H1 (cell line): ENCODE results near the gene GP9. TPM values are rescaled to one million over a fixed set of nuclear protein-coding genes. Genes with fewer than 3 reads are reported as not detected.

Experiments
- CTCF ChIA-PET: fragments of 300-600 bp; sonication (Branson Sonifier 250); formaldehyde crosslinking; loops from one replicate; lab custom pipeline; 2021; ENCODE audit not compliant: partially characterized antibody; lab: Charles Lee
- POLR2A ChIA-PET: fragments of 300-600 bp; sonication (Branson Sonifier 250); formaldehyde crosslinking; loops from one replicate; lab custom pipeline; 2021; ENCODE audit warnings: inconsistent platforms; ENCODE audit not compliant: partially characterized antibody; lab: Charles Lee
- DNase-seq, 2 experiments: peaks; one replicate each; pipeline versions ENCODE4 v3.0.0 to v3.0.0-alpha.2; 2010 to 2022; ENCODE audit warnings: low spot score in 2 of 2, low read depth in 1 of 2, mixed read lengths in 1 of 2
- FAIRE-seq: peaks from 2 replicates; lab custom pipeline; 2011; peaks lifted over from hg19 to GRCh38; lab: Jason Lieb, UNC
- H2AFZ ChIP-seq: 2 replicates; pipeline ENCODE4 v1.8.1; 2012; ENCODE audit warnings: low read length, inconsistent platforms
- H2AK5ac ChIP-seq: 2 replicates; pipeline ENCODE4 v1.6.1; 2013; ENCODE audit warnings: low read depth, low read length
- H2BK120ac ChIP-seq: replicated peaks from 2 replicates; pipeline ENCODE3; 2013; ENCODE audit warnings: low read depth, low read length, inconsistent platforms
- H2BK12ac ChIP-seq: 2 replicates; pipeline ENCODE4 v1.6.1; 2013; ENCODE audit warnings: low read depth, low read length
- H2BK15ac ChIP-seq: 2 replicates; pipeline ENCODE4 v1.6.1; 2013; ENCODE audit warnings: low read length
- H2BK20ac ChIP-seq: 2 replicates; pipeline ENCODE4 v1.6.1; 2013; ENCODE audit warnings: low read length
- H2BK5ac ChIP-seq: 2 replicates; pipeline ENCODE4 v1.6.1; 2013; ENCODE audit warnings: low read depth, low read length
- H3K14ac ChIP-seq: 2 replicates; pipeline ENCODE4 v1.6.1; 2013; ENCODE audit warnings: inconsistent platforms; ENCODE audit not compliant: insufficient read length
- H3K18ac ChIP-seq: 2 replicates; pipeline ENCODE4 v1.6.1; 2013; ENCODE audit warnings: low read length; ENCODE audit errors: extremely low read depth
- H3K23ac ChIP-seq: 2 replicates; pipeline ENCODE4 v1.6.1; 2013; ENCODE audit warnings: inconsistent platforms; ENCODE audit not compliant: insufficient read length
- H3K23me2 ChIP-seq: 2 replicates; pipeline ENCODE4 v1.6.1; 2013; ENCODE audit warnings: low read depth, low read length
- H3K27ac ChIP-seq: 2 replicates; pipeline ENCODE4 v1.6.1; 2011; ENCODE audit warnings: low read depth, low read length, inconsistent platforms
- H3K27me3 ChIP-seq, 4 experiments: replicated peaks in 1 of 4; 1 replicate in 1 of 4; 2 replicates in 3 of 4; pipeline versions ENCODE4 v1.6.1 to v1.8.1; 2011 to 2013; ENCODE audit warnings: low read length in 3 of 4, mild to moderate bottlenecking in 3 of 4, inconsistent platforms in 2 of 4, mixed read lengths in 2 of 4, moderate library complexity in 1 of 4; ENCODE audit not compliant: control insufficient read depth in 3 of 4, insufficient read depth in 3 of 4; ENCODE audit errors: extremely low read depth in 1 of 4
- H3K36me3 ChIP-seq, 4 experiments: 2 replicates each; pipeline versions ENCODE4 v1.6.1 to v1.8.1; 2011 to 2013; ENCODE audit warnings: mild to moderate bottlenecking in 4 of 4, low read length in 3 of 4, moderate library complexity in 2 of 4, control low read depth in 1 of 4, inconsistent platforms in 1 of 4; ENCODE audit not compliant: insufficient read depth in 4 of 4, control insufficient read depth in 2 of 4
- H3K4ac ChIP-seq: replicated peaks from 2 replicates; pipeline ENCODE3; 2013; ENCODE audit warnings: low read length, low read depth, mixed read lengths, inconsistent platforms; ENCODE audit not compliant: insufficient read length
- H3K4me1 ChIP-seq, 4 experiments: replicated peaks in 1 of 4; 1 replicate in 1 of 4; 2 replicates in 3 of 4; pipeline versions ENCODE4 v1.6.1 to v1.8.1; 2011 to 2013; ENCODE audit warnings: low read length in 3 of 4, inconsistent platforms in 2 of 4, mixed read lengths in 1 of 4; ENCODE audit not compliant: insufficient read depth in 4 of 4, control insufficient read depth in 3 of 4
- H3K4me2 ChIP-seq, 2 experiments: 2 replicates each; pipeline versions ENCODE4 v1.6.1 to v1.8.1; 2011 to 2013; ENCODE audit warnings: low read depth in 2 of 2, low read length in 2 of 2, control low read depth in 1 of 2, inconsistent platforms in 1 of 2, mild to moderate bottlenecking in 1 of 2; ENCODE audit not compliant: insufficient read depth in 1 of 2
- H3K4me3 ChIP-seq, 4 experiments: fragments of 200-600, 300-600 bp in 1 of 4; sonication (generic), shearing (Covaris generic), sonication (Bioruptor Twin) in 1 of 4; 2 replicates each; pipeline versions ENCODE4 v1.5.1 to v1.8.1; 2011 to 2016; ENCODE audit warnings: low read length in 4 of 4, low read depth in 3 of 4, control low read depth in 2 of 4, inconsistent platforms in 2 of 4, mild to moderate bottlenecking in 2 of 4, mixed read lengths in 1 of 4, moderate library complexity in 1 of 4; ENCODE audit not compliant: insufficient read depth in 2 of 4; ENCODE audit errors: extremely low read depth in 1 of 4
- H3K56ac ChIP-seq: replicated peaks from 2 replicates; pipeline ENCODE3; 2013; ENCODE audit warnings: low read depth, mild to moderate bottlenecking, mixed read lengths, low read length, inconsistent platforms; ENCODE audit not compliant: insufficient read length
- H3K79me1 ChIP-seq: 2 replicates; pipeline ENCODE4 v1.6.1; 2013; ENCODE audit warnings: low read depth, low read length, control low read depth
- H3K79me2 ChIP-seq, 2 experiments: 2 replicates each; pipeline versions ENCODE4 v1.6.1 to v1.8.1; 2012 to 2013; ENCODE audit warnings: low read length in 2 of 2, mild to moderate bottlenecking in 2 of 2, inconsistent platforms in 1 of 2; ENCODE audit not compliant: insufficient read depth in 2 of 2, control insufficient read depth in 1 of 2
- H3K9ac ChIP-seq, 4 experiments: replicated peaks in 1 of 4; 1 replicate in 1 of 4; 2 replicates in 3 of 4; pipeline versions ENCODE4 v1.6.1 to v1.8.1; 2011 to 2013; ENCODE audit warnings: low read depth in 3 of 4, low read length in 3 of 4, control low read depth in 2 of 4, mild to moderate bottlenecking in 2 of 4, moderate library complexity in 2 of 4, inconsistent platforms in 1 of 4; ENCODE audit errors: extremely low read depth in 1 of 4
- H3K9me3 ChIP-seq, 2 experiments: 2 replicates each; pipeline versions ENCODE4 v1.6.1 to v1.8.1; 2012 to 2013; ENCODE audit warnings: mild to moderate bottlenecking in 2 of 2, moderate library complexity in 2 of 2, control low read depth in 1 of 2, inconsistent platforms in 1 of 2, low read depth in 1 of 2, low read length in 1 of 2, mixed read lengths in 1 of 2; ENCODE audit not compliant: insufficient read depth in 2 of 2
- H4K20me1 ChIP-seq, 2 experiments: replicated peaks in 1 of 2; 2 replicates each; pipeline versions ENCODE3 to v1.8.1; 2011 to 2013; ENCODE audit warnings: inconsistent platforms in 2 of 2, low read length in 2 of 2, mild to moderate bottlenecking in 1 of 2; ENCODE audit not compliant: insufficient read depth in 2 of 2, control insufficient read depth in 1 of 2
- H4K5ac ChIP-seq: 2 replicates; pipeline ENCODE4 v1.6.1; 2013; ENCODE audit warnings: low read length, low read depth, mixed read lengths, inconsistent platforms; ENCODE audit not compliant: insufficient read length
- H4K8ac ChIP-seq: 2 replicates; pipeline ENCODE4 v1.8.0; 2013; ENCODE audit warnings: mild to moderate bottlenecking, moderate library complexity, low read length, inconsistent platforms; ENCODE audit not compliant: insufficient read depth; ENCODE audit errors: extremely low read depth
- H4K91ac ChIP-seq: replicated peaks from 2 replicates; pipeline ENCODE3; 2013; ENCODE audit warnings: low read length, mixed read lengths, inconsistent platforms; ENCODE audit not compliant: insufficient read length
- CBX5 ChIP-seq: fragments of 300-800, 300-1000 bp; sonication (generic); IDR thresholded peaks from 2 replicates; pipeline ENCODE4 v1.7.1; 2016; ENCODE audit warnings: antibody characterized with exemption, low read length, low read depth
- E2F6 ChIP-seq: IDR thresholded peaks from 2 replicates; pipeline ENCODE4 v1.6.1; 2012; ENCODE audit warnings: inconsistent platforms
- GTF2F1 ChIP-seq: IDR thresholded peaks from 2 replicates; pipeline ENCODE4 v1.6.1; 2012; ENCODE audit warnings: low read depth, low read length, improper control_type of control experiment, borderline replicate concordance
- HDAC2 ChIP-seq, 2 experiments: fragments of 300-600 bp in 1 of 2; sonication (generic) in 1 of 2; IDR thresholded peaks; 2 replicates each; pipeline ENCODE4 v1.6.1; 2011 to 2012; ENCODE audit warnings: low read depth in 2 of 2, low read length in 2 of 2, mild to moderate bottlenecking in 2 of 2, moderate library complexity in 2 of 2, borderline replicate concordance in 1 of 2, inconsistent platforms in 1 of 2
- KDM1A ChIP-seq: fragments of 200-600, 300-600 bp; sonication (generic); IDR thresholded peaks from 2 replicates; pipeline ENCODE4 v1.7.1; 2016; ENCODE audit warnings: mild to moderate bottlenecking, low read length, borderline replicate concordance
- MAFK ChIP-seq: IDR thresholded peaks from 2 replicates; pipeline ENCODE4 v1.6.1; 2012; ENCODE audit warnings: low read depth, mild to moderate bottlenecking, improper control_type of control experiment, low read length
- PHF8 ChIP-seq: fragments of 200-600 bp; sonication (generic); conservative IDR thresholded peaks from 2 replicates; pipeline ENCODE4 v1.7.1; 2012; ENCODE audit warnings: low read depth, mild to moderate bottlenecking, inconsistent platforms, low read length, moderate library complexity
- SIRT6 ChIP-seq: IDR thresholded peaks from one replicate; pipeline ENCODE4 v1.7.1; 2012; ENCODE audit warnings: low read length, inconsistent platforms
- TEAD4 ChIP-seq: IDR thresholded peaks from 2 replicates; pipeline ENCODE4 v1.6.1; 2012; ENCODE audit warnings: low read depth, low read length, inconsistent platforms, mixed read lengths
- USF2 ChIP-seq: IDR thresholded peaks from 2 replicates; pipeline ENCODE4 v1.6.1; 2011; ENCODE audit warnings: low read length, improper control_type of control experiment
- WGBS, 2 experiments: shearing (Covaris generic) in 1 of 2; methylation state at CpG; one replicate each; pipeline versions ENCODE4 v1.1.6 to v1.1.7; 2013 to 2015; ENCODE audit warnings: low lambda C conversion rate in 2 of 2, mixed read lengths in 2 of 2, inconsistent platforms in 1 of 2, low coverage in 1 of 2, missing lambda C conversion rate in 1 of 2; ENCODE audit not compliant: insufficient replicate concordance in 2 of 2, insufficient coverage in 1 of 2, insufficient read length in 1 of 2; ENCODE audit errors: extremely low coverage in 1 of 2, missing lambda C conversion rate in 1 of 2; 5-methylcytosine and 5-hydroxymethylcytosine counted together
- polyA plus RNA-seq, 7 experiments: library from polyadenylated mRNA; depleted of rRNA in 3 of 7; stranded (reverse) in 5 of 7; unstranded in 2 of 7; fragments of >200 nt in 5 of 7; fragments of 200-250 nt in 2 of 7; gene quantifications; 1 replicate in 5 of 7; 2 replicates in 1 of 7; 4 replicates in 1 of 7; pipeline versions ENCODE4 v1.2.1 to v1.2.3, GENCODE V29; 2011 to 2013; ENCODE audit warnings: missing spikeins in 2 of 7, mixed read lengths in 2 of 7
- total RNA-seq: library from RNA; stranded (reverse); fragmentation: NEBNext Ultra II Directional; extraction: Animal tissue kit (Norgen Biotek cat#: 25700); gene quantifications from 2 replicates; pipeline ENCODE4 v1.2.1, GENCODE V29; 2021

The GP9 gene
- total and polyA plus RNA-seq, 2 of the 8 experiments (the other 6 are each of a cell fraction or from before 2014, with no cell fraction given): not detected

GRCh38 chr3:129046037-129046731 is 14.4 kb upstream of the GP9 start:
- H3K23ac ChIP-seq: no peak overlapping the region
- H3K4me3 ChIP-seq: no peak overlapping the region
- POLR2A ChIA-PET: no interaction called here
- no peak overlapping the region for H3K9ac ChIP-seq
- H3K36me3 ChIP-seq: no peaks in the 10 kb centered on the region
- H2BK12ac ChIP-seq: 0 out of 2 replicates have a peak overlapping the region, but pooled peaks have one; percentile 50
- H3K23me2 ChIP-seq: no peaks in the 10 kb centered on the region
- H3K18ac ChIP-seq: peak overlapping the region; percentile 60
- no peaks in the 10 kb centered on the region for H3K79me2 ChIP-seq
- peak overlapping the region; percentile 31 to 34 for H3K4me2 ChIP-seq
- no peak overlapping the region for H2BK20ac ChIP-seq
- no peak overlapping the region for H3K14ac ChIP-seq
- H3K4me1 ChIP-seq: no peaks in the 10 kb centered on the region; a peak in 1 of 7 replicates
- H4K91ac ChIP-seq: no peak overlapping the region
- H2BK120ac ChIP-seq: no peak overlapping the region
- H3K4ac ChIP-seq: no peak overlapping the region
- no peak overlapping the region for H3K56ac ChIP-seq
- no peak overlapping the region for H4K5ac ChIP-seq
- FAIRE-seq: no peak
- peaks cover 4 to 9% of the 10 kb centered on the region in 2 experiments; a peak in 2 of 4 replicates for H3K9me3 ChIP-seq
- H3K27ac ChIP-seq: no peak overlapping the region
- H2AK5ac ChIP-seq: no peak overlapping the region
- 86% methylated on average over 42 of the region's 67 CpGs; no CpG with 5 or more reads in 1 of the 2 experiments for WGBS, 2 experiments
- DNase-seq: peak in 1 of 2 experiments; percentile 82
- no peak overlapping the region; the same call in 1 of the 2 replicates for H2AFZ ChIP-seq
- CTCF ChIA-PET: interaction anchor here (0.7 to 1.8 kb wide), 16 partner anchors 10 to 200 kb away, joined by 3 to 9 read pairs (median 4); partner anchors contain the start of gene GP9
- no peak overlapping the region for H2BK15ac ChIP-seq
- peak overlapping the region; percentile 92; the same call in 1 of the 2 replicates for H4K8ac ChIP-seq
- H2BK5ac ChIP-seq: no peak overlapping the region
- no peaks in the 10 kb centered on the region for H4K20me1 ChIP-seq
- no peaks in the 10 kb centered on the region for H3K79me1 ChIP-seq
- peaks cover 0 to 4% (median 0%) of the 10 kb centered on the region in 4 experiments; a peak in 2 of 7 replicates for H3K27me3 ChIP-seq
- TF ChIP-seq E2F6: peak; percentile 56; the same call in 1 of the 2 replicates
- TF ChIP-seq KDM1A: no peak
- no peak for TF ChIP-seq HDAC2 (IDR thresholded peaks at IDR 0.05; ENCODE audit: borderline replicate concordance in 1 of 2, low read depth in 2 of 2, low read length in 2 of 2)
- TF ChIP-seq GTF2F1: no peak
- no peak for TF ChIP-seq CBX5
- TF ChIP-seq USF2: no peak
- no peak for TF ChIP-seq SIRT6
- no peak for TF ChIP-seq PHF8
- no peak for TF ChIP-seq TEAD4
- no peak for TF ChIP-seq MAFK
